GM13976 (cell line): Measurements from ENCODE around the gene TCEA3.

Experiments
- DNase-seq: peaks from one replicate; pipeline ENCODE4 v3.0.0; 2012; ENCODE audit warnings: low spot score
- CTCF ChIP-seq: IDR thresholded peaks from 2 replicates; pipeline ENCODE4 v1.5.1; 2012; ENCODE audit warnings: borderline replicate concordance, mild to moderate bottlenecking; ENCODE audit not compliant: insufficient read depth; ENCODE audit errors: extremely low read depth, missing control alignments, control extremely low read depth
- in situ Hi-C: fragments of 300-500 bp; cut with MboI; formaldehyde crosslinking; loops from one replicate; pipeline ENCODE4 v1.12.0; 2022; ENCODE audit warnings: low sequenced_read_pairs, mixed read lengths, inconsistent platforms; ENCODE audit not compliant: unreplicated experiment

The TCEA3 gene

GRCh38 chr1:23367451-23367790 is 57.1 kb downstream of the TCEA3 start:
- DNase-seq, result no peak
- TF ChIP-seq CTCF, result no peak
- in situ Hi-C loops, result no loop called here

GRCh38 chr1:23366598-23366997 is 58.0 kb downstream of the TCEA3 start:
- no peak for TF ChIP-seq CTCF
- in situ Hi-C loops, result no loop called here
- DNase-seq, result no peak

GRCh38 chr1:23366146-23366545 is 58.4 kb downstream of the TCEA3 start:
- in situ Hi-C loops, result no loop called here
- DNase-seq, result no peak
- TF ChIP-seq CTCF, result no peak

- in situ Hi-C loops, result no loop called here
- no peak for DNase-seq
- TF ChIP-seq CTCF, result no peak
Observed at GRCh38 chr1:23362218-23362713, 62.3 kb downstream of the TCEA3 start.

- no peak for TF ChIP-seq CTCF
- no peak for DNase-seq
- in situ Hi-C loops, result no loop called here
Observed at GRCh38 chr1:23358310-23358875, 66.2 kb downstream of the TCEA3 start.

GRCh38 chr1:23357138-23357908 is 67.2 kb downstream of the TCEA3 start:
- no peak for DNase-seq
- no peak for TF ChIP-seq CTCF
- in situ Hi-C loops, result no loop called here
